CD4-positive, alpha-beta memory T cell (primary cell): ENCODE measurements around the gene TEX264. TPM values are rescaled to one million over a fixed set of nuclear protein-coding genes. Genes with fewer than 3 reads are reported as not detected.

Source experiments
- CTCF ChIA-PET: fragments of 350-600 bp; sonication (Branson Sonifier 250); formaldehyde crosslinking; loops from one replicate; lab custom pipeline; 2021; ENCODE audit warnings: inconsistent platforms; ENCODE audit not compliant: partially characterized antibody; lab: Charles Lee
- POLR2A ChIA-PET: fragments of 350-600 bp; sonication (Branson Sonifier 250); formaldehyde crosslinking; loops from one replicate; lab custom pipeline; 2021; ENCODE audit not compliant: partially characterized antibody; lab: Charles Lee
- DNase-seq, 5 donors: peaks; one replicate each; pipeline versions ENCODE4 v3.0.0 to v3.0.0-alpha.2; 2020 to 2022; ENCODE audit warnings: mixed read lengths in 1 of 5
- H3K27ac ChIP-seq: one replicate; pipeline ENCODE4 v1.7.0; 2013; ENCODE audit warnings: low read depth, low read length
- H3K27me3 ChIP-seq: 2 replicates; pipeline ENCODE4 v1.7.0; 2013; ENCODE audit warnings: mild to moderate bottlenecking, low read length, moderate library complexity; ENCODE audit not compliant: insufficient read depth
- H3K36me3 ChIP-seq: 2 replicates; pipeline ENCODE4 v1.7.0; 2013; ENCODE audit warnings: mild to moderate bottlenecking, low read length, moderate library complexity; ENCODE audit not compliant: insufficient read depth
- H3K4me1 ChIP-seq: 2 replicates; pipeline ENCODE4 v1.7.0; 2013; ENCODE audit warnings: mild to moderate bottlenecking, low read length, moderate library complexity; ENCODE audit not compliant: insufficient read depth
- H3K4me3 ChIP-seq, 2 donors: one replicate each; pipeline ENCODE4 v1.7.0; 2013; ENCODE audit warnings: low read length in 2 of 2, mild to moderate bottlenecking in 1 of 2
- H3K9me3 ChIP-seq, 2 donors: one replicate each; pipeline ENCODE4 v1.7.0; 2013; ENCODE audit warnings: low read length in 2 of 2, control low read depth in 1 of 2; ENCODE audit not compliant: control insufficient read depth in 1 of 2
- H3K27ac Mint-ChIP-seq, 7 donors: one replicate each; pipeline ENCODE4 v1.8.0; 2020 to 2021; ENCODE audit warnings: mixed read lengths in 7 of 7, mild to moderate bottlenecking in 6 of 7, inconsistent platforms in 3 of 7, moderate library complexity in 3 of 7
- H3K27me3 Mint-ChIP-seq, 2 donors: one replicate each; pipeline ENCODE4 v1.8.0; 2020 to 2021; ENCODE audit warnings: mixed read lengths in 2 of 2
- H3K36me3 Mint-ChIP-seq, 2 donors: one replicate each; pipeline ENCODE4 v1.8.0; 2020 to 2021; ENCODE audit warnings: mixed read lengths in 2 of 2, inconsistent platforms in 1 of 2, mild to moderate bottlenecking in 1 of 2
- H3K4me1 Mint-ChIP-seq, 4 donors: one replicate each; pipeline ENCODE4 v1.8.0; 2020 to 2021; ENCODE audit warnings: mixed read lengths in 4 of 4, mild to moderate bottlenecking in 1 of 4
- H3K4me3 Mint-ChIP-seq, 8 donors: one replicate each; pipeline ENCODE4 v1.8.0; 2020 to 2021; ENCODE audit warnings: mixed read lengths in 8 of 8, mild to moderate bottlenecking in 7 of 8, moderate library complexity in 6 of 8, inconsistent platforms in 3 of 8
- H3K9me3 Mint-ChIP-seq, 8 donors: one replicate each; pipeline ENCODE4 v1.8.0; 2020 to 2021; ENCODE audit warnings: mixed read lengths in 8 of 8, mild to moderate bottlenecking in 5 of 8, inconsistent platforms in 3 of 8, moderate library complexity in 1 of 8
- intact Hi-C: fragments of 100-400 bp; cut with micrococcal nuclease; formaldehyde crosslinking; loops from one replicate; pipeline ENCODE4 v1.15.1; 2023
- polyA plus RNA-seq, 2 donors: library from polyadenylated mRNA; unstranded; fragments of 300-500 nt; fragmentation: Illumina TruSeq; gene quantifications; one replicate each; pipeline ENCODE4 v1.2.3, GENCODE V29; 2021
- total RNA-seq, 2 experiments: library from RNA; stranded (reverse); gene quantifications; one replicate each; pipeline ENCODE4 v1.2.3, GENCODE V29; 2021

TEX264 gene
- total and polyA plus RNA-seq, 4 experiments from 2014 or later, result 40.0 to 138 (median 75.3) TPM

DNA sequence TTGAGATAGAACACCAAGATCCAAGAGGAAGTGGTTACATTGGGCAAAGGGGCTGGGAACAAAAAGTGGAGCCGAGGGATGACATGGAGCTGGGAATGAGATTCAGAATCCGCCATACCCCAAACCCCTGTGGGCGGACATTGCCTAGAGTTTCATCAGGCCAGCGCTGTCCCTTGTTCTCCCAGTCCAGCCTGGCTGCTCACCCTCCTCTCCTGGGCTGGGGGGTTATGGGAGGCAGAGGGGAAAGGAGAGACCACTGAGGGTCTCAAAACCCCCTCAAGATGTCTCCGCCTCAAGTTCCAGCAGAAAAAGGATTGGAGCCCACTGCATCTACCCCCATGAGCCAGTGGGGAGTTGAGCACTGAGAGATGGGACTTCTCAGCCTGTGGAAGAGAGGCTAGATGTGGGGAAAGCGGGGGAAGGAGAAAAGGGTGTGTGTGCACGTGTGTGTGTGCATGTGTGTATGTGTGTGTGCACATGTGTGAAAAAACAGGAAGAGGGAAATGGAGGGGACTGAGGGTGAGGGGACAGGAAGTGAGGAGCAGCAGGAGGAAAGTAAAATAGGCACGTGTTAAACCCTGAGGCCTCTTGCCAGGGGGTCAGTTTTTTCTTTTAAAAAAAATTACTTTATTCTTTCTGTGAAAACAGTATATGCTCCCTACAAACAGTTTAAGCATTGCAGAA, 50.2 kb downstream of the TEX264 start:
- H3K9me3 ChIP-seq, result no peaks in the 10 kb centered on the region
- H3K4me3 Mint-ChIP-seq, result peak overlapping the region in 3 of 8 donors; percentile 7 to 41 (median 24)
- H3K27ac Mint-ChIP-seq, result peak overlapping the region in 6 of 7 donors; percentile 79 to 89 (median 85)
- CTCF ChIA-PET, result no interaction called here
- no peaks in the 10 kb centered on the region for H3K27me3 ChIP-seq
- no peak for DNase-seq
- no peaks in the 10 kb centered on the region for H3K9me3 Mint-ChIP-seq
- no peaks in the 10 kb centered on the region for H3K36me3 ChIP-seq
- H3K4me3 ChIP-seq, result no peak overlapping the region
- peaks cover 0 to 4% of the 10 kb centered on the region in 2 donors for H3K36me3 Mint-ChIP-seq
- peaks cover 15 to 42% (median 27%) of the 10 kb centered on the region in 4 donors for H3K4me1 Mint-ChIP-seq
- peaks cover 23% of the 10 kb centered on the region for H3K4me1 ChIP-seq
- no peaks in the 10 kb centered on the region for H3K27me3 Mint-ChIP-seq
- H3K27ac ChIP-seq, result no peak overlapping the region
- intact Hi-C loops, result no loop called here
- POLR2A ChIA-PET, result no interaction called here

DNA sequence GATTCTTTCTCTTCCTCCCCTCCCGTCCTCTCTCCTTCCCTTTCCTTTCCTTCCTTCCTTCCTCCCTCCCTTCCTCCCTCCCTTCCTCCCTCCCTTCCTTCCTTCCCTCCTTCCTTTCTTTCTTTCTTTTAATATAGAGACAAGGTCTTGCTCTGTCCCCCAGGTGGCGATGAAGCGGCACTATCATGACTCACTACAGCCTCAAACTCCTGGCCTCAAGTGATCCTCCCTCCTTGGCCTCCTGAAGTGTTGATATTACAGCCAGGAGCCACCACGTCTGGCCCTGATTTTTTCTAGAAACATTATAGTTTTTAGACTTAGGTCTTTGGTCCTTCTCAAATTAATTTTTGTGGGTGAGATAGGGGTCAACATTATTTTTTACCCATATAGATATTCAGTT, 51.3 kb downstream of the TEX264 start:
- H3K27ac Mint-ChIP-seq, result peak overlapping the region in 1 of 7 donors; percentile 83
- Histone ChIP-seq H3K27me3 (no peaks in the 10 kb centered on the region), H3K9me3 (no peaks in the 10 kb centered on the region), H3K36me3 (no peaks in the 10 kb centered on the region), H3K27ac (no peak overlapping the region), H3K4me3 (no peak overlapping the region), H3K4me1 (peaks cover 23% of the 10 kb centered on the region)
- ChIA-PET POLR2A (no interaction called here), CTCF (no interaction called here)
- H3K27me3 Mint-ChIP-seq, result no peaks in the 10 kb centered on the region
- DNase-seq, result no peak
- H3K4me3 Mint-ChIP-seq, result no peak overlapping the region
- no peaks in the 10 kb centered on the region for H3K36me3 Mint-ChIP-seq
- peaks cover 15 to 42% (median 26%) of the 10 kb centered on the region in 4 donors for H3K4me1 Mint-ChIP-seq
- intact Hi-C loops, result no loop called here
- no peaks in the 10 kb centered on the region for H3K9me3 Mint-ChIP-seq

DNA sequence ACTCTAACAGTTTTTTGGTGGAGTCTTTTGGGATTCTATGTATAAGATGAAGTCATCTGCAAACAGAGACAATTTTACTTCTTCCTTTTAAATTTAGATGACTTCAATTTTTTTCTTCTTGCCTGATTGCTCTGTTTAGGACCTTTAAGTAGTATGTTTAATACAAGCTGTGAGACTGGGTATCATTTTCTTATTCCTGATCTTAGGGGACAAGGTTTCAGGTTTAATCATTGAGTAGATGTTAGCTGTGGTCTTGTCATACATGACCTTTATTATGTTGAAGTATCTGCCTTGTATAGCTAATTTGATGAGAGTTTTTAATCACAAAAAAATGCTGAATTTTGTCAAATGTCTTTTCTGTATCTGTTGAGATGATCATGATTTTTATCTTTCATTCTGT, 56.4 kb downstream of the TEX264 start:
- Mint-ChIP-seq H3K9me3 (no peaks in the 10 kb centered on the region), H3K36me3 (no peaks in the 10 kb centered on the region), H3K4me1 (peaks cover 0 to 1% (median 0%) of the 10 kb centered on the region in 4 donors), H3K4me3 (no peak overlapping the region), H3K27me3 (no peaks in the 10 kb centered on the region), H3K27ac (no peak overlapping the region)
- Histone ChIP-seq H3K4me3 (no peak overlapping the region), H3K36me3 (no peaks in the 10 kb centered on the region), H3K27ac (no peak overlapping the region), H3K27me3 (no peaks in the 10 kb centered on the region), H3K4me1 (no peaks in the 10 kb centered on the region), H3K9me3 (no peaks in the 10 kb centered on the region)
- intact Hi-C loops, result no loop called here
- POLR2A ChIA-PET, result no interaction called here
- DNase-seq, result no peak
- CTCF ChIA-PET, result interaction anchor here (1.2 to 1.7 kb wide), 2 partner anchors 8 to 10 kb away, joined by 3 to 6 read pairs; no protein-coding TSS in a partner anchor

DNA sequence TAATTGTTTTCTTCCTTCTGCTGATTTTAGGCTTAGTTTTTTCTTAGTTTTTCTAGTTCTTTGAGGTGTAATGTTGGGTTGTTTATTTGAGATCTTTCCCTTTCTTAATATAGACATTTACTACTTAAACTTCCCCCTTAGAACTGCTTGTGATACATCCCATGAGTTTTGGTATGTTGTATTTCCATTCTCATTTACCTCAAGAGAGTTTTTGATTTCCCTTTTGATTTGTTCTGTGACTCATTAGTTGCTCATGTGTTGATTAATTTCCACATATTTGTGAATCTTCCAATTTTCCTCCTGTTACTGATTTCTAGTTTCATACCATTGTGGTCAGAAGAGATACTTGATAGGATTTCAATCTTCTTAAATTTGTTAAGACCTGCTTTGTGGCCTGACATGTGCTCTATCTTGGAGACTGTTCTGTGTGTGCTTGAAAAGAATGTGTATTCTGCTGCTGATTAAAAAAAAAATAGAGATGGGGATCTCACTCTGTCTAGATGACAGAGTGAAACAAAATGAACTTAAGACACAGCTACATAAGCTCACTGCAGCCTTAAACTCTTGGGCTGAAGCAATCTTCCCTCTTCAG, 58.1 kb downstream of the TEX264 start:
- no peak for DNase-seq
- Histone ChIP-seq H3K4me3 (no peak overlapping the region), H3K36me3 (no peaks in the 10 kb centered on the region), H3K4me1 (no peaks in the 10 kb centered on the region), H3K9me3 (no peaks in the 10 kb centered on the region), H3K27me3 (no peaks in the 10 kb centered on the region), H3K27ac (no peak overlapping the region)
- Mint-ChIP-seq H3K4me1 (peaks cover under 1 to 4% (median 2%) of the 10 kb centered on the region in 4 donors), H3K4me3 (no peak overlapping the region), H3K36me3 (no peaks in the 10 kb centered on the region), H3K27me3 (peaks cover under 1 to 2% of the 10 kb centered on the region in 2 donors), H3K9me3 (peaks cover 0 to 4% (median 0%) of the 10 kb centered on the region in 8 donors), H3K27ac (no peak overlapping the region)
- intact Hi-C loops, result no loop called here
- ChIA-PET POLR2A (no interaction called here), CTCF (interaction anchor here (0.9 kb wide), 1 partner anchor 10 kb away, joined by 3 read pairs; no protein-coding TSS in a partner anchor)

DNA sequence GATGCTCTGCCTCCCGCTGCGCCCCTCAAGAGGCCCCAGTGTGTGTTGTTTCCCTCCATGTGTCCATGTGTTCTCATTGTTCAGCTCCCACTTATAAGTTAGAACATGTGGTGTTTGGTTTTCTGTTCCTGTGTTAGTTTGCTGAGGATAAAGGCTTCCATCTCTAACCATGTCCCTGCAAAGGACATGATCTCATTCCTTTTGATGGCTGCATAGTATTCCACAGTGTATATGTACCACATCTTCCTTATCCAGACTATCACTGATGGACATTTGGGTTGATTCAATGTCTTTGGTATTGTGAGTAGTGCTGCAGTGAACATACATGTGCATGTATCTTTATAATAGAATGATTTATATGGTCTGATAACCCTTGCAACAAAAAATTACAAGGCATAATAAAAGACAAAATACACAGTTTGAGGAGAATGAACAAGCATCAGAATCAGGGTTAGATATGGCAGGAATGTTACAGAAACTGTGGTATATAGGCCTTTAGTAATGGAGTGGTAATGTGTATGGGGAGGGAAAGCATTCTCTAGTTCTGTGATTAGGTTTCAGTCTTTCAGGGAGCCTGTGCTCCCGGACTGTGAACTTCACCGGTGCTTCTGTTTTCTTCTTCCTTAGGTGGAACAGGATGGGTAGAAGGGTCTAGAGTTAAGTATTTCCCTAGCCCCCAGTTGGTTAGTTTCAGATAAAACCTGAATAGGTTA, 63.0 kb downstream of the TEX264 start:
- no peak for DNase-seq
- peaks cover 10 to 14% (median 11%) of the 10 kb centered on the region in 4 donors for H3K4me1 Mint-ChIP-seq
- no peaks in the 10 kb centered on the region for H3K36me3 Mint-ChIP-seq
- no peaks in the 10 kb centered on the region for H3K9me3 ChIP-seq
- no peak overlapping the region for H3K4me3 Mint-ChIP-seq
- no peak overlapping the region for H3K4me3 ChIP-seq
- no peaks in the 10 kb centered on the region for H3K27me3 ChIP-seq
- POLR2A ChIA-PET, result no interaction called here
- CTCF ChIA-PET, result no interaction called here
- intact Hi-C loops, result no loop called here
- H3K27me3 Mint-ChIP-seq, result peaks cover 13% of the 10 kb centered on the region in 2 donors
- H3K4me1 ChIP-seq, result peaks cover 7% of the 10 kb centered on the region
- no peaks in the 10 kb centered on the region for H3K36me3 ChIP-seq
- H3K27ac ChIP-seq, result no peak overlapping the region
- H3K27ac Mint-ChIP-seq, result no peak overlapping the region
- H3K9me3 Mint-ChIP-seq, result peaks cover 0 to 4% (median 0%) of the 10 kb centered on the region in 8 donors

DNA sequence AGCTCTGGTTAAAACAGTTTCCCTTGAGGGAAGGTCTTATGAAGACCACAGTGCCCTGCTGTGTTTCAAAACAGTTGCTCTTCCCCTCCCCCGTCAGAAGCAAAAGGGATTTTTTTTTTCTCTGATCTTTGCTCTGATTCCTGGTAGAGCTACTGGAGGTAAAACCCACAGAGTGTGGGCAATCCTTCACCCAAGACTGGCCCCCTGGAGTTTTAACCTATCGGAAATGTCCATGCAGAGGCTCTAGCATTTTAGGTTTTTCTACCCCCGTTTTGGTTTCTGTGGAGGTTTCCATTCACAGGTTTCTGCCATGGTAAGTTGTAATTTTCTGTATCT, 63.5 kb downstream of the TEX264 start:
- Mint-ChIP-seq H3K4me1 (peaks cover 10 to 14% (median 11%) of the 10 kb centered on the region in 4 donors), H3K4me3 (peak overlapping the region in 2 of 8 donors; percentile 32 to 35), H3K9me3 (peaks cover 0 to 4% (median 0%) of the 10 kb centered on the region in 8 donors), H3K27me3 (peaks cover 13 to 14% of the 10 kb centered on the region in 2 donors), H3K27ac (no peak overlapping the region), H3K36me3 (no peaks in the 10 kb centered on the region)
- no peak overlapping the region for H3K4me3 ChIP-seq
- H3K4me1 ChIP-seq, result peaks cover 7% of the 10 kb centered on the region
- no peak overlapping the region for H3K27ac ChIP-seq
- H3K27me3 ChIP-seq, result no peaks in the 10 kb centered on the region
- CTCF ChIA-PET, result interaction anchor here (1.2 kb wide), 1 partner anchor 16 kb away, joined by 3 read pairs; no protein-coding TSS in a partner anchor
- H3K9me3 ChIP-seq, result no peaks in the 10 kb centered on the region
- POLR2A ChIA-PET, result no interaction called here
- intact Hi-C loops, result no loop called here
- DNase-seq, result no peak
- H3K36me3 ChIP-seq, result no peaks in the 10 kb centered on the region

DNA sequence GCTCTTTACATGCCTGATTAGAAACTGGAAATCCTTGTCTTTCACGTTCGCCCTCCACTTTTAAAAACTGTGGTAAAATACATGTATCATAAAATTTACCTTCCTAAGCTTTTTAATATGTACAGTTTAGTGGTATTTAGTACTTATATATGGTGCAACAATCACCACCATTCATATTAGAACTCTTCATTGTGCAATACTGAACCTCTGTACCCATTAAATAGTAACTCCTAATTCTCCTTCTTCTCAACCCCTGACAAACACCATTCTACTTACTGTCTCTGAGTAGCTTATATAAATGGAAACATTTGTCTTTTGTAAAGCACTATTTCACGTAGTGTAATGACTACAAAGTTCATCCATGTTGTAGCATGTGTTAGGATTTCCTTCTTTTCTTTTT, 64.0 kb downstream of the TEX264 start:
- H3K36me3 Mint-ChIP-seq, result no peaks in the 10 kb centered on the region
- Histone ChIP-seq H3K36me3 (no peaks in the 10 kb centered on the region), H3K4me3 (no peak overlapping the region), H3K9me3 (no peaks in the 10 kb centered on the region), H3K27ac (no peak overlapping the region), H3K4me1 (peaks cover 7% of the 10 kb centered on the region), H3K27me3 (no peaks in the 10 kb centered on the region)
- H3K4me1 Mint-ChIP-seq, result peaks cover 10 to 14% (median 11%) of the 10 kb centered on the region in 4 donors
- H3K27ac Mint-ChIP-seq, result no peak overlapping the region
- peaks cover 0 to 4% (median 0%) of the 10 kb centered on the region in 8 donors for H3K9me3 Mint-ChIP-seq
- CTCF ChIA-PET, result interaction anchor here (1.2 kb wide), 1 partner anchor 16 kb away, joined by 3 read pairs; no protein-coding TSS in a partner anchor
- H3K4me3 Mint-ChIP-seq, result peak overlapping the region in 1 of 8 donors; percentile 34
- no peak for DNase-seq
- intact Hi-C loops, result no loop called here
- peaks cover 13 to 17% of the 10 kb centered on the region in 2 donors for H3K27me3 Mint-ChIP-seq
- POLR2A ChIA-PET, result no interaction called here
